ENCODE measurements around the gene CBX8. TPM values are rescaled to one million over a fixed set of nuclear protein-coding genes. Genes with fewer than 3 reads are reported as not detected.

Gene CBX8
- total RNA-seq, 1 donor from 2014 or later = 4.9 TPM

GRCh38 chr17:79742589-79742918 is 54.3 kb downstream of the CBX8 start:
- Histone ChIP-seq H3K27ac (no peak overlapping the region), H3K4me3 (no peak overlapping the region), H3K4me1 (peaks cover 7% of the 10 kb centered on the region), H3K27me3 (peaks cover 47% of the 10 kb centered on the region), H3K9me3 (no peaks in the 10 kb centered on the region), H3K36me3 (no peaks in the 10 kb centered on the region)
- no peak for ATAC-seq
- DNase-seq = no peak
- TF ChIP-seq CTCF (IDR thresholded peaks at IDR 0.05) = no peak
- intact Hi-C loops (cut with DNase I) = no loop called here

Other genes with a start within 250 kb of the CBX8 start
- gene RBFOX3, start 186.0 kb downstream of the CBX8 start, total RNA-seq = not detected
- not detected for gene ENPP7, start 66.1 kb downstream of the CBX8 start, total RNA-seq
- gene CBX2, start 18.9 kb downstream of the CBX8 start, total RNA-seq = 3.4 TPM
- gene CBX4, start 42.4 kb upstream of the CBX8 start, total RNA-seq = 20.2 TPM
- 21.7 TPM for gene TBC1D16, start 238.8 kb upstream of the CBX8 start, total RNA-seq
- gene CCDC40, start 239.6 kb upstream of the CBX8 start, total RNA-seq = 3.5 TPM